ENCODE data around the gene ZNF613.

GRCh38 chr19:51980116-51980736 is 53.0 kb downstream of the ZNF613 start:
- TF ChIP-seq CTCF (IDR thresholded peaks at IDR 0.05) (no peak), POLR2A (IDR thresholded peaks at IDR 0.05) (no peak), EP300 (IDR thresholded peaks at IDR 0.05; ENCODE audit: low read depth) (no peak)
